ENCODE data around the gene GTPBP6. TPM values are rescaled to one million over a fixed set of nuclear protein-coding genes. Genes with fewer than 3 reads are reported as not detected.
"Not testable (repeated sequence)": the region's sequence is repeated elsewhere in the genome, so short reads cannot be mapped to it uniquely, and the experiment has no call there.

GTPBP6 gene
- total RNA-seq, 1 donor from 2014 or later = 47.2 TPM

DNA sequence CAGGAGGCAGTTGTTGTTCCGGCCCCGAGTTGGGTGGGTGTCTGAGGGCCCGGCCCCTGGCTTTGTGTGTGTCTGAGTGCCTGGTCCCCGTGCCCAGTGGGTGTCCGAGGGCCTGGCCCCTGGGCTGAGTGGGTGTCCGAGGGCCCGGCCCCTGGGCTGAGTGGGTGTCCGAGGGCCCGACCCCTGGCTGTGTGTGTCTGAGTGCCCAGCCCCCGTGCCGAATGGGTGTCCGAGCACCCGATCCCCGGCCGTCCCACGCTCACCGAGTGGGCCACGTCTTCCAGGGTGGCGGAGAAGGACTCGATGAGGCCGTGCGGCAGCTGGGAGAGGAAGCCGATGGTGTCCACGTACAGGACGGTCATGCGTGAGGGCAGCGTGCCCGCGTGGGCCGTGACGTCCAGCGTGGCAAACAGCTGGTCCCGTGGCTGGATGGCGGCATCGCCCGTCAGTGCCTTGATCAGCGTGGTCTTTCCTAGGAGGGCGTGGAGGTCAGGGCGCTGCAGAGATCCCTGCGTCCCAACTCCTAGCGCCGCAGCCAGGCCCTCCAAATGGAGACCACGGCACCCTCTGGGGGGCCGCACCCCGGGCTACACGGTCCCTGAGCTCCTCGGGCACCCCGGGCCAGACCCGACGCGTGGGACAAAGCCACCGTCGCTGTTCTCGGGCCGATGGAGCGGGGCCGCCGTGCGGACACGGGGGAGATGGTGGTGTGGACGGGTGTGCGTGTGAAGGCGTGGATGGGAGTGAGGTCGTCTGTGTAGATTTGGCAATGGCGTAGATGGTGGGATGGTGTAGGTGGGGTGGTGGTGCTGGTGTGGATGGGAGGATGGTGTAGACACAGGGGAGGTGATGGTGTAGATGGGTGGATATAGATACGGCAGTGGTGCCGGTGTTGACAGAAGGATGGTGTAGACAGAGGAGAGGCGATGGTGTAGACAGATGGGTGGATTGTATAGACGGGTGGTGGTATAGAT lies 7.2 kb downstream of the GTPBP6 start:
- Mint-ChIP-seq H3K4me3 (ENCODE audit: unreplicated experiment) (peak overlapping the region; percentile 62), H3K4me1 (ENCODE audit: unreplicated experiment) (no peaks in the 10 kb centered on the region), H3K36me3 (ENCODE audit: low read depth, unreplicated experiment) (peaks cover 35% of the 10 kb centered on the region), H3K27me3 (ENCODE audit: unreplicated experiment) (peaks cover 10% of the 10 kb centered on the region), H3K27ac (ENCODE audit: unreplicated experiment) (peak overlapping the region; percentile 39), H3K9me3 (ENCODE audit: unreplicated experiment) (no peaks in the 10 kb centered on the region)
- TF ChIP-seq, protein P1, sequence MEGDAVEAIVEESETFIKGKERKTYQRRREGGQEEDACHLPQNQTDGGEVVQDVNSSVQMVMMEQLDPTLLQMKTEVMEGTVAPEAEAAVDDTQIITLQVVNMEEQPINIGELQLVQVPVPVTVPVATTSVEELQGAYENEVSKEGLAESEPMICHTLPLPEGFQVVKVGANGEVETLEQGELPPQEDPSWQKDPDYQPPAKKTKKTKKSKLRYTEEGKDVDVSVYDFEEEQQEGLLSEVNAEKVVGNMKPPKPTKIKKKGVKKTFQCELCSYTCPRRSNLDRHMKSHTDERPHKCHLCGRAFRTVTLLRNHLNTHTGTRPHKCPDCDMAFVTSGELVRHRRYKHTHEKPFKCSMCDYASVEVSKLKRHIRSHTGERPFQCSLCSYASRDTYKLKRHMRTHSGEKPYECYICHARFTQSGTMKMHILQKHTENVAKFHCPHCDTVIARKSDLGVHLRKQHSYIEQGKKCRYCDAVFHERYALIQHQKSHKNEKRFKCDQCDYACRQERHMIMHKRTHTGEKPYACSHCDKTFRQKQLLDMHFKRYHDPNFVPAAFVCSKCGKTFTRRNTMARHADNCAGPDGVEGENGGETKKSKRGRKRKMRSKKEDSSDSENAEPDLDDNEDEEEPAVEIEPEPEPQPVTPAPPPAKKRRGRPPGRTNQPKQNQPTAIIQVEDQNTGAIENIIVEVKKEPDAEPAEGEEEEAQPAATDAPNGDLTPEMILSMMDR (IDR thresholded peaks at IDR 0.05; ENCODE audit: unreplicated experiment) = no peak
- DNase-seq (ENCODE audit: low spot score) = no peak

DNA sequence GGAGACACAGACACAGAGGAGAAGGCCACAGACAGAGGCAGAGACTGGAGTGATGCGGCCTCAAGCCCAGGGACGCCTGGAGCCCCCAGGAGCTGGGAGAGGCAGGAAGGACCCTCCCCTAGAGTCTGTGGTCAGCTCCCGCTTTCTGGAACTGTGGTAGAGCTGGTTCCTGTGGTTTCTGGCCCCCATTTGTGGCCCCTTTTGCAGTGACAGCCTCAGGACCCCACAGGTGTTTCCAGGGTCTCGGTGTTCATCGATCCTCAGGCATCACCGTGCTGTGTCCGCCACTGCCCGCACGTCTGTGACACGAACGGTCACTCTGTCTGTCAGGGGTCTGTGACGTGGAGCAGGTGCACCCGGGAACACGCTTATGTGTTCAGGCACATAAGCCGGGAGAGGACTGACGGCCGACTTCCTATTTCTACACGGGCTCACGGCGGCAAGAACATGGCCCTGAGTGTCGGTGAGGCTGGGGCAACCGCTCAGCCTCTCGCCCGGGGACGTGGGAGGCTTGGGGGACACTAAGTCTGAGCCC lies 7.9 kb downstream of the GTPBP6 start:
- Mint-ChIP-seq H3K27ac (ENCODE audit: unreplicated experiment) (no peak overlapping the region), H3K27me3 (ENCODE audit: unreplicated experiment) (peaks cover 10% of the 10 kb centered on the region), H3K36me3 (ENCODE audit: low read depth, unreplicated experiment) (peaks cover 35% of the 10 kb centered on the region), H3K4me3 (ENCODE audit: unreplicated experiment) (no peak overlapping the region), H3K9me3 (ENCODE audit: unreplicated experiment) (no peaks in the 10 kb centered on the region), H3K4me1 (ENCODE audit: unreplicated experiment) (no peaks in the 10 kb centered on the region)
- TF ChIP-seq, protein P1 (IDR thresholded peaks at IDR 0.05; ENCODE audit: unreplicated experiment) = no peak
- DNase-seq (ENCODE audit: low spot score) = no peak

DNA sequence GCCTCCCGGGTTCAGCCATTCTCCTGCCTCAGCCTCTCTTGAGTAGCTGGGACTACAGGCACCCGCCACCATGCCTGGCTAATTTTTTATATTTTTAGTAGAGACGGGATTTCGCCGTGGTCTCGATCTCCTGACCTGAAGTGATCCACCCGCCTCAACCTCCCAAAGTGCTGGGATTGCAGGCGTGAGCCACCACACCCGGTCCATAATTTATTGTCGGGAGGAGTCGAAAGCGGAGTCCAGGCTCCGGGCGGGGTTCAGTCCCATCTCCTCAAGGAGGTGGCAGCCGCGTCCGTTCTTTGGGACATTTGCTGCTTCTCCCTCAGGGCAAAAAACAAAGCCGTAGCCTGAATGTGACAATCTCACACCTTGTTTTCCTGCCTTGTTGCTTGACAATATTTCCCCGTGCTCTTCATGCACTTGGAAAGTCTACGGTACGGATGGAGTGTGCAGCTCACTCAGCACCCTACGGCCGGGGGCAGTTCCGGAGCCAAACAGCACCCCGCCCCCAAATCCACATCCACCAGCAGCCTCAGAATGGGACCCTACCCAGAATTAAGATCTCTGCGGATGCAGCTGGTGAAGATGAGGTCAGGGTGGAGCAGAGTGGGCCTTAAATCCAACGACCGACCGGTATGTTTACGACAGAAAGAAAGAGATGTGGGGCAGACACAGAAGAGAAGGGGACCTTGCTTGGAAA lies 9.6 kb downstream of the GTPBP6 start:
- TF ChIP-seq, protein P1 (IDR thresholded peaks at IDR 0.05; ENCODE audit: unreplicated experiment) = no peak
- peaks cover 10% of the 10 kb centered on the region for H3K27me3 Mint-ChIP-seq (ENCODE audit: unreplicated experiment)
- H3K4me1 Mint-ChIP-seq (ENCODE audit: unreplicated experiment) = no peaks in the 10 kb centered on the region
- peaks cover 37% of the 10 kb centered on the region for H3K36me3 Mint-ChIP-seq (ENCODE audit: low read depth, unreplicated experiment)
- no peak overlapping the region for H3K4me3 Mint-ChIP-seq (ENCODE audit: unreplicated experiment)
- H3K9me3 Mint-ChIP-seq (ENCODE audit: unreplicated experiment) = no peaks in the 10 kb centered on the region
- no peak for DNase-seq (ENCODE audit: low spot score)
- H3K27ac Mint-ChIP-seq (ENCODE audit: unreplicated experiment) = peak overlapping the region; percentile 61

DNA sequence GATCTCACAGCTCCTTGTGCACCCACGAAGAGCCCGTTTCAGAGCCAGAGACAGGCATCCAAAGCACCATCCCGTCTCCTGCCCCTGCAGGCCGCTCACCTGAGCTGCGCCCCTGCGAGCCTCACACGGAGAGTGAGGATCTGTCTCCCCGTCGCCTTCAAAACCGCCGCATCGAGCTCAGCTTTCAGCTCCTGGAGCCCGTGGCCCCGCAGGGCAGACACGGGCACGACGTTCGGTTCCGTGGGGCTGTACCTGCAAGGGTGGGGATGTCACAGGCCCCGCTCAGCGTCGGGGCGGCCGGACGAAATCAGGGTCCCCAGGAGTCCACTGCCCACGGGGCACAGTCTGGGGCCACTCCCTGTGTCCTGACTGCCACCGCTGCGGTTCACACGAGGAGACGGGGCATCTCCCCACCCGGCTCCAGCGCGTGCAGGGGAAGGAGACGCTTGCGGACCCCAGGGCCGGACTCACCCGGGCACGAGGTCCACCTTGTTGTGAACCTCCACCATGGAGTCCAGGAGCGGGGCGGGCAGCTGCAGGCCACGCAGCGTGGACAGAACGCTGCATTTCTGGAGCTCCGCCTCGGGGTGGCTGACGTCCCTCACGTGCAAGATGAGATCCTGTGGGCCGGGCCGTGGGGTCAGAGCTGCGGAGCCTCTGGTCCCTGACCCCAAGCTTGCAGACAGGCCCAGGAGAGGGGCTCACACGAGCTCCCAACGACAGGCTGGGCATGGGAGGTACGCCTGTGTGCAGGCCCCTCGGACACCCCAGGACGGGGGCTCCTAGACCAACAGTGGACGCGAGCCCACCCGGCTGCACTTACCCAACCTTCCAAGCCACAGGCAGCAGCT lies 11.1 kb downstream of the GTPBP6 start:
- no peak for DNase-seq (ENCODE audit: low spot score)
- TF ChIP-seq, protein P1 (IDR thresholded peaks at IDR 0.05; ENCODE audit: unreplicated experiment) = no peak
- H3K36me3 Mint-ChIP-seq (ENCODE audit: low read depth, unreplicated experiment) = peaks cover 33% of the 10 kb centered on the region
- no peaks in the 10 kb centered on the region for H3K4me1 Mint-ChIP-seq (ENCODE audit: unreplicated experiment)
- H3K27ac Mint-ChIP-seq (ENCODE audit: unreplicated experiment) = no peak overlapping the region
- H3K4me3 Mint-ChIP-seq (ENCODE audit: unreplicated experiment) = no peak overlapping the region
- peaks cover 10% of the 10 kb centered on the region for H3K27me3 Mint-ChIP-seq (ENCODE audit: unreplicated experiment)
- H3K9me3 Mint-ChIP-seq (ENCODE audit: unreplicated experiment) = no peaks in the 10 kb centered on the region

DNA sequence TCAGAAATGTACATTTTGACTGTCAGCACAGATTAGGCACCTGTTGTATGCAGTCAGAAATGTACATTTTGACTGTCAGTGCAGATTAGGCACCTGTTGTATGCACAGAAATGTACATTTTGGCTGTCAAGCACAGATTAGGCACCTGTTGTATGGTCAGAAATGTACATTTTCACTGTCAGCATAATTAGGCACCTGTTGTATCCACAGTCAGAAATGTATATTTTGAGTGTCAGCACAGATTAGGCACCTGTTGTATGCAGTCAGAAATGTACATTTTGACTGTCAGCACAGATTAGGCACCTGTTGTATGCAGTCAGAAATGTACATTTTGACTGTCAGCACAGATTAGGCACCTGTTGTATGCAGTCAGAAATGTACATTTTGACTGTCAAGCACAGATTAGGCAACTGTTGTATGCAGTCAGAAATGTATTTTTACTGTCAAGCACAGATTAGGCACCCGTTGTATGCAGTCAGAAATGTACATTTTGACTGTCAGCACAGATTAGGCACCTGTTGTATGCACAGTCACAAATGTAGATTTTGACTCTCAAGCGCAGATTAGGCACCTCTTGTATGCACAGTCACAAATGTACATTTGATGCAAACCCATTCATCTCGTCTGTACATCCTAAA lies 11.9 kb downstream of the GTPBP6 start:
- not testable (repeated sequence) for H3K9me3 Mint-ChIP-seq (ENCODE audit: unreplicated experiment); H3K4me1 Mint-ChIP-seq (ENCODE audit: unreplicated experiment); H3K4me3 Mint-ChIP-seq (ENCODE audit: unreplicated experiment); H3K27me3 Mint-ChIP-seq (ENCODE audit: unreplicated experiment); H3K27ac Mint-ChIP-seq (ENCODE audit: unreplicated experiment); DNase-seq (ENCODE audit: low spot score)
- H3K36me3 Mint-ChIP-seq (ENCODE audit: low read depth, unreplicated experiment) = peaks cover 31% of the 10 kb centered on the region

DNA sequence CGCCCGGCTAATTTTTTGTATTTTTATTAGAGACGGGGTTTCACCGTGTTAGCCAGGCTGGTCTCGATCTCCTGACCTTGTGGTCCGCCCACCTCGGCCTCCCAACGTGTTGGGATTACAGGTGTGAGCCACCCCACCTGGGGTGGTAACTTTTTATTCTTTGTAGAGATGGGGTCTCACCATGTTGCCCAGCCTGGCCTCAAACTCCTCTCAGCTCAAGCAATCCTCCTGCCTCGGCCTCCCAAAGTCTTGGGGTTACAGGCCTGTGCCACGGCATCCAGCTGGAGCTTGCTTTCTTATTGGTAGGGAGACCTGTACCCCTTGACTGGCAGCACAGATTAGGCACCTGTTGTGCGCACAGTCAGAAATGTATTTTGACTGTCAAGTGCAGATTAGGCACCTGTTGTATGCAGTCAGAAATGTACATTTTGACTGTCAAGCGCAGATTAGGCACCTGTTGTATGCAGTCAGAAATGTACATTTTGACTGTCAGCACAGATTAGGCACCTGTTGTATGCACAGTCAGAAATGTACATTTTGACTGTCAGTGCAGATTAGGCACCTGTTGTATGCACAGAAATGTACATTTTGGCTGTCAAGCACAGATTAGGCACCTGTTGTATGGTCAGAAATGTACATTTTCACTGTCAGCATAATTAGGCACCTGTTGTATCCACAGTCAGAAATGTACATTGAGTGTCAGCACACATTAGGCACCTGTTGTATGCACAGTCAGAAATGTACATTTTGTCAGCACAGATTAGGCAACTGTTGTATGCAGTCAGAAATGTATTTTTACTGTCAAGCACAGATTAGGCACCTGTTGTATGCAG lies 12.6 kb downstream of the GTPBP6 start:
- H3K4me3 Mint-ChIP-seq (ENCODE audit: unreplicated experiment); H3K27ac Mint-ChIP-seq (ENCODE audit: unreplicated experiment); H3K27me3 Mint-ChIP-seq (ENCODE audit: unreplicated experiment); H3K9me3 Mint-ChIP-seq (ENCODE audit: unreplicated experiment); H3K4me1 Mint-ChIP-seq (ENCODE audit: unreplicated experiment); DNase-seq (ENCODE audit: low spot score): not testable (repeated sequence)
- H3K36me3 Mint-ChIP-seq (ENCODE audit: low read depth, unreplicated experiment) = peaks cover 30% of the 10 kb centered on the region
